Stimulated activated naive CD8-positive, alpha-beta T cell treated with anti-CD3 and anti-CD28 coated beads, Interleukin-15, Interleukin-2, amounts not matched to agents 100 ng/mL and 50 ng/mL, for 24 hours (primary cell): ENCODE data around the gene GRID1.

Source experiments
- H3K27ac Mint-ChIP-seq: one replicate; pipeline ENCODE4 v1.8.0; 2021; ENCODE audit warnings: mild to moderate bottlenecking, mixed read lengths
- H3K27me3 Mint-ChIP-seq: one replicate; pipeline ENCODE4 v1.8.0; 2021; ENCODE audit warnings: mixed read lengths
- H3K36me3 Mint-ChIP-seq: one replicate; pipeline ENCODE4 v1.8.0; 2021; ENCODE audit warnings: low read depth, mixed read lengths
- H3K4me1 Mint-ChIP-seq: one replicate; pipeline ENCODE4 v1.8.0; 2021; ENCODE audit warnings: low read depth, mixed read lengths
- H3K4me3 Mint-ChIP-seq: one replicate; pipeline ENCODE4 v1.8.0; 2021; ENCODE audit warnings: mild to moderate bottlenecking, mixed read lengths
- H3K9me3 Mint-ChIP-seq: one replicate; pipeline ENCODE4 v1.8.0; 2021; ENCODE audit warnings: mixed read lengths

GRID1 gene

DNA sequence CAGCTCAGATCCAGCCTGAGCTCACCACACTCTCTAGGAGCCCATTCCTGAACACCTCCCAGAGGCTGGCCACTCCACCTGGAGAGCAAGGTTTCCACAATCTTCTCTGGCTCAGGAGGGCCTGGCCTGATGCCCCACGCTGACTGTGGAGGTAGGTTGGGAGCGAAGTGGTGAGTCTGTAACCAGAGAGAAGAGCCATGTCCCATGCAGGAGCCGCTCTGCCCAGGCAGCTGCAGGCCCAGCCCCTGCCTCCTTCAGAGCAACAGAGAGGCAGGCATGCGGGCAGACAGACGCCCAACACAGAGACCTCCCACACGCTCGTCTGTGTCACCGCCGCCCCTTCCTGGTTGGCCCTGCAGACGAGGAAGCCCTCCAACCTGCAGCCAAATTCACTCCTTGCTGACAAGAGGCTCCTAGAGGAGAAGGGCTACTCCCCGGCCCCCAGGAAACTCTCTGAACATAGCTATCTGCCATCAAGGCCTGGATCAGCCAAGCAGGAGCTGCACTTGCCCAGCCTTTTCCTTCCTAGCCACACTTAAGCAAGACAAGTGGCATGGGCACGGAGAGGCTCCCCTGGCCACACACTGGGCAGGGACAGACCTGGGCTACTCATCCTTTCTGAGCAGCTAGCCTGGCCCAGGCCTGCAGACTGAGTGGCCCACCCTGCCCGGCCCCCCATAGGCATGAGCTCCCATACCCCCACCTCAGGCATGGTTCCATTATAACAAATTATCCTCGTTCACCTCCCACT lies 101.9 kb downstream of the GRID1 start:
- H3K36me3 Mint-ChIP-seq: no peaks in the 10 kb centered on the region
- peaks cover 31% of the 10 kb centered on the region for H3K27me3 Mint-ChIP-seq
- no peak overlapping the region for H3K27ac Mint-ChIP-seq
- H3K9me3 Mint-ChIP-seq: no peaks in the 10 kb centered on the region
- H3K4me3 Mint-ChIP-seq: no peak overlapping the region
- H3K4me1 Mint-ChIP-seq: no peaks in the 10 kb centered on the region

DNA sequence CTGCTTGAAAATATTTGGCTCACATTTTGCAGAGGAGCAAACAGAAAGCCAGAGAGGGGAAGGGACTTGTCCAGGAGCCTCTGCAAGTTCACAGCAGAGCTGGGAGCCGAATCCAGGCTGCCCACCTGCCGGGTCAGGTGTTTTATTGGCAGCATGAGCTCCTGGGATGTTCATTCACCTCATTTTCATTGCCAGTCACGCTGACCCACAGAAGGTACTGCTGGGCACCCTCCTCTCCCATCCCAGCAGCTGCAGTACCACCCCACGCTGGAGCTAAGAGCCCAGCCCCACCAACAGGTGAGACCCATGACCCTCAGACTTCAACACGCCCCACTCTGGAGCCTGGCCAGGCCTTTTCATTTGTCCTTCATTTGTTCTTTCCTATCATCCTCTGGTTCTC lies 102.7 kb downstream of the GRID1 start:
- Mint-ChIP-seq H3K36me3 (no peaks in the 10 kb centered on the region), H3K27me3 (peaks cover 27% of the 10 kb centered on the region), H3K27ac (no peak overlapping the region), H3K9me3 (no peaks in the 10 kb centered on the region), H3K4me1 (no peaks in the 10 kb centered on the region), H3K4me3 (no peak overlapping the region)

DNA sequence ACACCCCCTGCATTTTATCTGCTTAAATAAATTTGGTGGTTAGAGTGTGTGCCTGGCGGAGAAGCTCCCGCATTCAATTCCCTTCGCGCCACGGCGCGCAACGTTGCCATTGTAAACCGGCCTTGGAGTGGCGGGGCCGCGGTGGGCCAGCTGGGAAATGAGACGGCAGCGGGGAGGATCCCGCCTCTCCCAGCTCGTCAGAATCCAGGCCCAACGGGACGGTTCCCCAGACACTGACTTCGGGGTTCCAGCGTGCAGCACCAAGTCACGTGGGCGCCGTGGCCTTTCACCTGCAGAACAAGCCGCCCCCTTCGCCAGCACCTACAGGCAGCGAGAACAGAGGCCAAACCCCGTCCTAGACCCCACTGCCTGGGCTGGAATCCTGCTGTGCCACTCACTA lies 103.4 kb downstream of the GRID1 start:
- Mint-ChIP-seq H3K4me3 (no peak overlapping the region), H3K36me3 (no peaks in the 10 kb centered on the region), H3K4me1 (no peaks in the 10 kb centered on the region), H3K27ac (no peak overlapping the region), H3K9me3 (no peaks in the 10 kb centered on the region), H3K27me3 (peaks cover 27% of the 10 kb centered on the region)

DNA sequence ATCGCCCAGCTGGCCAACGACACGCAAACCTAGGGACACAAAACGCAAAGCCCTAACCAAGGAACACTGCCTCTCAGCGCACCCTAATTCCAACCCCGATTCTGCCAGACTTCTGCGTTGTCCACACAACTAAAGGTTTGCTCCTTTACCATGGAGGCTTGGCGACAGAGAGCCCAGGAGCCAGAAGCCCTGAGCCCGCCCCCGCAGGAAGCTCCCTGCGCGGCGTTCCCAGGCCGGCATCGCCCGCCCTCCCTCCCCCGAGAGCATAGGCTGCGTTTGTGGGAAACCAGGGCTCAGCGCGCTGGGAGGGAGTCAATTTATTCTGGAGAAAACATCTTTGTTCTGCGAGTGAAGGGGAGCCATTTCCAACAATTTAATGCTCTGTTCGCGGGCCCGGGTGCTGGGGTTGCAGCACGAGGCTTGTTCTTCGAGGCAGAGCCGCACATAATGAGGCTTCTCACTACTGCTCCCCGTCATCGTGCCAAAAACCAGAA lies 103.9 kb downstream of the GRID1 start:
- Mint-ChIP-seq H3K27ac (no peak overlapping the region), H3K9me3 (no peaks in the 10 kb centered on the region), H3K4me1 (no peaks in the 10 kb centered on the region), H3K4me3 (no peak overlapping the region), H3K36me3 (no peaks in the 10 kb centered on the region), H3K27me3 (peaks cover 27% of the 10 kb centered on the region)

DNA sequence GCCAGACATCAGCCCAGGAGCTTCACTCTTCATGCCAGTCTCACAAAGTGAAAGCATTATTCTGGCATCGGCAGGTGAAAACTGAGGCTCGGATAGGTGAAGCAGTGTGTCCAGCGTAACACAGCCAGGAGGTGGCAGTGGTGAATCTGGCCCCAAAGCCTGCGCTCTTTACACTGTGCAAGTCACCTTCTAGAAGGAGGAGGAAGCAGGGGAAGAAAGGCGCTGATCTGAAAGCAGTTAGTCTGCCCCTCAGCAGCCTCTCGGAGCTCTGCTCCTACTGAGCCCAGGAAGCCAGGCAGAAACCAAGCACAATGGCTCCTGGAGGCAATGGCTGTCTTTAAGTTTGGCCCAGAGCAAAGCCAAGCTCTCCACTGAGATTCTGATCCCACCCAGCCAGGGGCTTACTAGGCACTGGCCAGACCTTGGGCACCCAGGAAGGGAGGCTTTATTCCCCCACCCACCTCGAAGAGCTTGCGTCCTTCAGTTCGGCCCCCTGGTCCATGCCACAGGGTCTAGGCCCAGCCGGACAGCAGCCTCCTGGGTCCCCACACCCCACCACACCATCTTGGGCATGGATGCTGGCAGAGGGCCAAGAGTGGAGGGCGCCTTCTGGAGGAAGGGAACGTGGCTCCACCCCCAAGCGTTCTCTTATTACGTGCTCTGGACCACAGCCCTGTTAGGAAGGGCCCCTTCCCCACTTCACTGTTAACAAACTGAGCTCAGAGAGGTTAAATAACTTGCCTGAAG lies 104.5 kb downstream of the GRID1 start:
- Mint-ChIP-seq H3K4me1 (no peaks in the 10 kb centered on the region), H3K36me3 (no peaks in the 10 kb centered on the region), H3K27me3 (peaks cover 27% of the 10 kb centered on the region), H3K27ac (no peak overlapping the region), H3K9me3 (no peaks in the 10 kb centered on the region), H3K4me3 (no peak overlapping the region)

DNA sequence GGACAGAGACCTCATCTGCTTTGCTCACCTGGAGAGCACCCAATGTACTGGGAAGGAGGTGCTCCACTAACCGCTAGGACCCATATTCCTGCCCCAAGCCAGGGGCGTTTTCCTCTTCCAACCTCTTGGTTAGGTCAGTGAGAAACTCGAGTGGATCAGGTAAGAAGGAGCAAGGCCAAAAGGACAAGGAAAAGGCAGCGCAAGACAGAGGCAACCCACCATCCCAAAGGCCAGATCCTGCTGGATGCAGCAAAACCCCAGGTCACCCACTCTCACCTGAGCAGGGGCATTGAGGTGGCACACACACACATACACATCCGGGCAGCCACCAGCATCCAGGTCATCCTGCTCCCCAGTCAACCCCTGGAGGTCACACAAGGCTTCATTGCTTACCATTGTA lies 105.1 kb downstream of the GRID1 start:
- H3K27me3 Mint-ChIP-seq: peaks cover 27% of the 10 kb centered on the region
- H3K36me3 Mint-ChIP-seq: no peaks in the 10 kb centered on the region
- H3K27ac Mint-ChIP-seq: no peak overlapping the region
- H3K4me1 Mint-ChIP-seq: no peaks in the 10 kb centered on the region
- H3K4me3 Mint-ChIP-seq: no peak overlapping the region
- no peaks in the 10 kb centered on the region for H3K9me3 Mint-ChIP-seq

DNA sequence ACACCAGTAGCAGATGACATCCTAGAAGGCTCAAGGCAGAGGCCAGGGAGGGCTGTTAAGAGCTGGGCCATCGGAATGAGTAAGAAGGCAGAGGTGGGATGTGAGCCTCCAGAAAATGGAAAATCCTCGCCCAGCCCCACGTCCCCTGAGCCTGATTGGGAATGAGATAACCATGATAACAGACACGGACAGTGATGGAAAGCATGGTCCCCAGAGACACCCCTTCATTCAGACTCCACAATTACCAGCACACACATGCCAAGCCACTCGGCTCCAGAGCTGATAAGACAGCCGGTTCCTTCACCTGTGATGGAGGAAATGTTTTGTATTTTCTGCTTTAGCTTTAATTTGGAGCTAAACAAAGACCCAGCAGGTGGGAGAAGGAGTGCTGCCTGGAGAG lies 106.0 kb downstream of the GRID1 start:
- H3K36me3 Mint-ChIP-seq: no peaks in the 10 kb centered on the region
- H3K27me3 Mint-ChIP-seq: peaks cover 18% of the 10 kb centered on the region
- H3K9me3 Mint-ChIP-seq: no peaks in the 10 kb centered on the region
- no peak overlapping the region for H3K4me3 Mint-ChIP-seq
- H3K27ac Mint-ChIP-seq: no peak overlapping the region
- H3K4me1 Mint-ChIP-seq: no peaks in the 10 kb centered on the region

DNA sequence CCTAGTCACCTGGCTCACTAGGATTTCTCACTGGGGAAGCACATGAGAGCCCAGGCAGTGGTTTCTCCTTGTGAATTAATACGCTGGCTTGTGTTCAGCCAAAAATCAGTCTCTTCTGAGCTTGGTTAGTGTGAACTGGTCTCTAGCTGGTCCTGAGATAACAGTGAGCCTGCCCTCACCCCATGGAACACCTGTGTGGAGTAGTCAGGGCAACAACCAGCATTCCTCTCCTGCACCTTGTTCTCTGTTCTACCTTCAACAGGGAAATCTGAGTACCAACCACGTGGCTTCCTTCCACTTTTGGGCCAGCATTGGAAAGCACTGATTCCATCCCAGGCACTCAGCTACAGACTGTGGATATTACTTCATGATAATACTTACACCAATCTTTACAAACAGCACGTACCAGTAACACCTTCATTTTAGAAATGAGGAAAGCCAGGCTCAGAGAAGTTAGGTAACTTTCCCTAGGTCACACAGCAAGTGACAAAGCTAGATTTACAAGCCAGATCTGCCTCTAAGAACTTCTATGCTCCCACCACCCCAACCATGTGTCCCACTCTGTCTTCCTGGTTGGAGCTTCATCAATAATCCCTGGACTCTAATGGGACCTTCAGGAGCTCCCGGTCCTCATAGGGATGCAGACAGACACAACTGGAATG lies 106.6 kb downstream of the GRID1 start:
- Mint-ChIP-seq H3K4me1 (no peaks in the 10 kb centered on the region), H3K27ac (no peak overlapping the region), H3K36me3 (no peaks in the 10 kb centered on the region), H3K27me3 (peaks cover 14% of the 10 kb centered on the region), H3K9me3 (no peaks in the 10 kb centered on the region), H3K4me3 (no peak overlapping the region)

DNA sequence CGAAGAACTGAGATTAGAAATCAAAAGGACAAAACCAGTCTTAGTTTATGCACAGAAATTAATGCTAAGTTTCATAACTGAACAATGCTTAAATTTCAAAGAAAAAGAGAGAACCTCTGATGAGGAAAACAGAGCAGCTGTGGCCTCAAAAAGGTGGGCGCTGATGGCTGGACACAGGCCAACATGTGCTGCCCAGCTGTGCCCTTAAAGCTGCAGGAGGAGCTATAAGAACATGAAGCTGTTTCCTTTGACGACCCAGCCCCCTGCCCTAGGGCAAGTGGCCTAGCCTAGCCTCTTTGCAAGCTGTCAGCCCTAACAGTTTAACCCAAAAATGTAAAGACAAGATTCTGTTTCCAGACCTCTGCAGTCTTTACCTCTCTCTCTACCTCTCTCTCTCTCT lies 107.7 kb downstream of the GRID1 start:
- Mint-ChIP-seq H3K4me3 (no peak overlapping the region), H3K36me3 (no peaks in the 10 kb centered on the region), H3K27ac (no peak overlapping the region), H3K4me1 (no peaks in the 10 kb centered on the region), H3K9me3 (no peaks in the 10 kb centered on the region), H3K27me3 (peaks cover 9% of the 10 kb centered on the region)

DNA sequence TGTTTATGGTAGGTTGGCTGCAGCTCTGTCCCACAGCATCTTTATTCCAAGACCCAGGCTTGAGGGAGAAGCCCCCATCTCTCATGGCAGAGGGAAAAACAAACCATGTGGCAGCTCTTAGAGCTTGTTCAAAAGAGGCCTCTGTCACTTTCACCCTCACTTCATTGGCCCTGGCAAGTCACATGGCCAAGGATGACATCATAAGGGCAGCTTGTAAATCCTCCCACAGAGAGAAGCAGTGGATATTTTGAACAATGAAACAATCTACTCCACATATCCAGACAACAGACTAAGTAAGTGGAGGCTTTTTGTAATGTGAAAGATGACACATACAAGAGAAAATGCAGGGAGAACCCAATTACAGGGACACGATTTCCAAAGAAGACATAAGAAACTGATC lies 108.1 kb downstream of the GRID1 start:
- Mint-ChIP-seq H3K4me3 (no peak overlapping the region), H3K4me1 (no peaks in the 10 kb centered on the region), H3K36me3 (no peaks in the 10 kb centered on the region), H3K27me3 (peaks cover 7% of the 10 kb centered on the region), H3K27ac (no peak overlapping the region), H3K9me3 (no peaks in the 10 kb centered on the region)

DNA sequence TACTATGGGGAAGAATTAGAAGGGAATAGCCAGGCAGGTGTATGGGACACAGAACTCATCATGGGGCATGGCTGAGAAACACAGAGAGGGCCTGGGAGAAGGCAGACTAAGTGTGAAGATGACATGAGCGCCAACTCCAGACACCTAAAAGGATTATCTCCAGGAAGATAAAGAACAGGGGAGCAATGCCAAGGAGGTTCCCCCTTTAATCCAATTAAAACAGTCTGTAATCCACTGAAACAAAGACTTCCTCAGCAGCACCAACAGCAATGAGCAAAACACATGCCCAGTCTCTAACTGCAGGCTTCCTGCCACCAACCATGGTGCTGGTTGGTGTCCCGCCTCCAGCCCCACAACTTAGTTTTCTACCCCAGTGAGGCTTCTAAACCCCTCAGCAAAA lies 108.9 kb downstream of the GRID1 start:
- Mint-ChIP-seq H3K27me3 (peaks cover 4% of the 10 kb centered on the region), H3K27ac (no peak overlapping the region), H3K4me1 (no peaks in the 10 kb centered on the region), H3K4me3 (no peak overlapping the region), H3K36me3 (no peaks in the 10 kb centered on the region), H3K9me3 (no peaks in the 10 kb centered on the region)

DNA sequence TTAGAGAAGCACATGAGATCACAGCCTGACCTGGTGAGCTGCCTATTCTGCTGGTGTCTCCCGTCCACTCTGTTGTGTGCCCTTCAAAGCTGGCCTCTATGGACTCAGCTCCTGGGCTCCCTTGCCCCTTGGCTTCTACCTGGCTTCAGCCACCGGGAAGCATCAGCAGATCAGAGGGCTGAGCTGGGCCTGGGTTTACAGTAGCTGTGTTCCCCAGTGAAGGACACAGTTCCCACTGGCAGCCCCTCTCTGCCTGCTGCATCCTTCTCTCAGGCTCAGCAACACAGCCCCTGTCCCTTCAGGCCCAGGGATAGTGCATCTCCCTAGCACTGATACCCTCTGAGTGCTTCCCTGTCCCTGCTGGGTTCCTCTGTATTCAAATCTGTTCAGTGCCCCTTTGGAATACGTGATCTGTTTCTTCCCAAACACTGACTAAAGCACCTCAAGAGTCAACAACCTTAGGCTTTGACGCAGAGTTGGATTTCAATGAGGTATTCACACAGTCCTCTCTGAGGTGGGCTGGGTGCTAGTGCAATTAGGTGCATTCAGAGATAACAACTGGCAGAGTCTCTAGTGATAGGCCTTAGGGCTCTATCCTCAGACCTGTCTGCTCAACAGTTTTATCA lies 109.8 kb downstream of the GRID1 start:
- no peaks in the 10 kb centered on the region for H3K36me3 Mint-ChIP-seq
- no peaks in the 10 kb centered on the region for H3K4me1 Mint-ChIP-seq
- peaks cover 4% of the 10 kb centered on the region for H3K27me3 Mint-ChIP-seq
- H3K27ac Mint-ChIP-seq: no peak overlapping the region
- no peaks in the 10 kb centered on the region for H3K9me3 Mint-ChIP-seq
- H3K4me3 Mint-ChIP-seq: no peak overlapping the region

DNA sequence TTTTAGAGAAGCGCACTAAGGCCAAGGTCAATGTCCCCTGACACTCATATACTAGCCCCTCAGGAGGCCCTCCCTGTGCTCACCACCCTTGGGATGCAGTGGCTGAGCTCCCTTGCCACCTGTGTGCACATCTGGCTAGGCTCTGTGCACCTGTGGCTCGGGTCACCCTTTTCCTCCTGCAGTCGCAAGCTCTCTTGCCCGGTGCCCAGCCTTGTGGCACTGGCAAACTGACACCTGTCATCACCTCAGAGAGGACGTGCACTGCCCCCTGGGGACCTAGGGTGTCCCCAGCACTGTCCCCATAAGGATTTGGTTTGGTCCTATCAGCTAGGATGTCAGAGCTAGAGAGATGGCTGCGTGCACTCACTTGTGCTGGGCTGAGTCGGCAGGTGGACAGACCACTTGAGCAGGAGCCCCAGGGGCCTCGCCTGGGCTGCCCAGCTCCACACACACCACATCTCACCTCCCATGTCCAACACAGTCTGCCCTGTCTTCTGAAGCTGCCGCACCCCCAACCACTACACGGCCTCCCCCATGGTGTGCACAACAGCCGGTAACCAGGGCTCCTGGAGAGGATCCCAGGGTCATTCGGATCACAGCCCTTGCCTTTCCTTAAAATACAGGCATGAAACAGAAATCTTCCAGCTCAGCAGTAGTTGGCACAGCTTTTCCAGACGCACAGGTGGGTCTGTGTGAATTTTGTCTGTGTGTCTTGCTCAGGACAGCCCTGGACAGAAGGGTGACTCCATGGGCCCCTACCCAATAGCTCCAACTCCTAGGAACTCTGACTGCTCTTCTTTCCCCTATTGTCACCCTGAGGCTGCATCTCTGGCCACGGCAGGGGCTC lies 111.0 kb downstream of the GRID1 start:
- no peaks in the 10 kb centered on the region for H3K36me3 Mint-ChIP-seq
- H3K4me1 Mint-ChIP-seq: no peaks in the 10 kb centered on the region
- peaks cover 4% of the 10 kb centered on the region for H3K27me3 Mint-ChIP-seq
- H3K27ac Mint-ChIP-seq: no peak overlapping the region
- H3K4me3 Mint-ChIP-seq: no peak overlapping the region
- H3K9me3 Mint-ChIP-seq: no peaks in the 10 kb centered on the region

DNA sequence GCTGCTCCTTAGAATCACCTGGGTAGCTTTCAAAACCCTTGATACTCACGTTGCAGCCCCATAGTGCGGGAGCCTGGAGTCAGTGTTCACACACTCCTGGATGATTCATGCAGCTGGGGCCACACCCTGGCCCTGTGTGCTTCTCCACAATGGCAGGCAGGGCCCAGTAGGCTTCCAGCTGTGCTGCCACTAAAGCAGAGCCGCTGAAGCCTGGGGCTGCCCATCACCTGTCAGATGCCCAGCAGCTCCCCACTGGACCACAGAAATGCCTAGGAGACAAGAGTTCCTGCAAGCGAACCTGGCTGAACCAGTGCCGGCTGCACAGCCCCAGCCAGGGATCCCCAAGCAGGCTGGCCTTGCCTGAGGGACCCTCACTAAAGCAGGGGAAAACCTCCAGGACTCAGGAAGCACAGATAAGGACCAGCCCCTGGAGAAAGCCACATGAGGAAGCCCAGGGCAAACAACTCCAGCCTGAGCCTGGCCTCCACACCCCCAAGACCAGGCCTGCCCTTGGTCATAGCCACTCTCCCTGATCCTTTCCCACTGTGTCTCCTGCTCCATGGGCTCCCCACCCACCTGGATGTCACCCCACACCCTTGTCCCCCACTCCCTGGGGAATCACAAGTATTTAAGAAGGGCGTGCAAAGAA lies 111.9 kb downstream of the GRID1 start:
- Mint-ChIP-seq H3K4me1 (no peaks in the 10 kb centered on the region), H3K27me3 (no peaks in the 10 kb centered on the region), H3K36me3 (no peaks in the 10 kb centered on the region), H3K4me3 (no peak overlapping the region), H3K9me3 (no peaks in the 10 kb centered on the region), H3K27ac (no peak overlapping the region)
